Kidney epithelial cell (primary cell): Measurements from ENCODE around the gene AURKA. TPM values are rescaled to one million over a fixed set of nuclear protein-coding genes. Genes with fewer than 3 reads are reported as not detected.

Experiments
- DNase-seq: peaks from one replicate; pipeline ENCODE4 v3.0.0-alpha.2; 2010; ENCODE audit warnings: low read depth
- H3K27me3 ChIP-seq: 2 replicates; pipeline ENCODE4 v1.6.0; 2011; ENCODE audit warnings: low read length; ENCODE audit not compliant: control insufficient read depth, insufficient read depth
- H3K36me3 ChIP-seq: 2 replicates; pipeline ENCODE4 v1.5.1; 2011; ENCODE audit warnings: low read length; ENCODE audit not compliant: control insufficient read depth, insufficient read depth
- H3K4me3 ChIP-seq: 2 replicates; pipeline ENCODE4 v1.5.1; 2011; ENCODE audit warnings: low read depth, mild to moderate bottlenecking, control low read depth, low read length
- total RNA-seq: library from RNA; depleted of rRNA; stranded (reverse); fragments of >200 nt; gene quantifications from 2 replicates; pipeline ENCODE4 v1.2.3, GENCODE V29; 2015
- TF ChIP-seq, protein P1 (sequence below): IDR thresholded peaks from 2 replicates; pipeline ENCODE4 v1.5.1; 2011; ENCODE audit warnings: mild to moderate bottlenecking, moderate library complexity, low read length, control low read depth, inconsistent platforms; ENCODE audit not compliant: insufficient read depth, poor library complexity, severe bottlenecking

The AURKA gene
- total RNA-seq, 1 donor from 2014 or later = 8.0 TPM

DNA sequence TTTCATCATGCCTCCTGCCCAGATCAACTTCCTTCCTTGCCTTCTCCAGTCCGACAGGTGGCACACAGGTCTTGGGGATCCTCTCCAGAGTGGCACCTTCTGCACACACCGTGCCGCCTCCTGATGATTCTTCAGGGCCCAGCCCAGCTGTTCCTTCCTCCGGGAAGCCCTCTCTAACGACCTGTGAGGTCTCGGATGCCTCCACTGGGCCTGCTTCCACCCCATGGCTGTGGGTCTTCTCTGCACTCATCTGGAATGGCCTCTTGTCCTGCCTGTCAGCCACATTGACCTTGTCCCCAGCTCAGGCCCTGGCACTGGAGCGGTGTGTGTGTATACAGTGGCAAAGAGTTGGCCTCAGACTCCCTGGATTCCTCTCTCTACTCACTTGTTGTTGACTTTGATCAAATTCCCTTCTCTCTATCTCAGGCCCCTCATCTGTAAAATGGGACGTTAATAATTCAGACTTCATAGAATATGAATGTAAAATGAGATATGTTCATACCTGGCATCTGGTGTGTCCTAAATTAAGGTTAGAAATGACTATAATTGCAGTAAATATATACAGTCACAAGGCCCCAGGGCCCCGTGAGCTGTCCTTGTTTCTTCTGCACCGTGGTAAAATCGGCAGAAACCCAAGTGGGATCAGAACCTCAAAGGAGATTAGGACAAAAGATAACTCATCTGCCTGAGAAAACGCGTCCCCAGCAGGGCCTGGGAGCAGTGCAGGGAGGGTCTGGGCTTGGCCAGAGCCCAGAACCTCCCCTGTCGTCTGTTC lies 31.7 kb downstream of the AURKA start:
- no peaks in the 10 kb centered on the region for H3K36me3 ChIP-seq
- H3K4me3 ChIP-seq = peak overlapping the region; percentile 77
- TF ChIP-seq, protein P1, sequence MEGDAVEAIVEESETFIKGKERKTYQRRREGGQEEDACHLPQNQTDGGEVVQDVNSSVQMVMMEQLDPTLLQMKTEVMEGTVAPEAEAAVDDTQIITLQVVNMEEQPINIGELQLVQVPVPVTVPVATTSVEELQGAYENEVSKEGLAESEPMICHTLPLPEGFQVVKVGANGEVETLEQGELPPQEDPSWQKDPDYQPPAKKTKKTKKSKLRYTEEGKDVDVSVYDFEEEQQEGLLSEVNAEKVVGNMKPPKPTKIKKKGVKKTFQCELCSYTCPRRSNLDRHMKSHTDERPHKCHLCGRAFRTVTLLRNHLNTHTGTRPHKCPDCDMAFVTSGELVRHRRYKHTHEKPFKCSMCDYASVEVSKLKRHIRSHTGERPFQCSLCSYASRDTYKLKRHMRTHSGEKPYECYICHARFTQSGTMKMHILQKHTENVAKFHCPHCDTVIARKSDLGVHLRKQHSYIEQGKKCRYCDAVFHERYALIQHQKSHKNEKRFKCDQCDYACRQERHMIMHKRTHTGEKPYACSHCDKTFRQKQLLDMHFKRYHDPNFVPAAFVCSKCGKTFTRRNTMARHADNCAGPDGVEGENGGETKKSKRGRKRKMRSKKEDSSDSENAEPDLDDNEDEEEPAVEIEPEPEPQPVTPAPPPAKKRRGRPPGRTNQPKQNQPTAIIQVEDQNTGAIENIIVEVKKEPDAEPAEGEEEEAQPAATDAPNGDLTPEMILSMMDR = no peak
- no peak for DNase-seq
- no peaks in the 10 kb centered on the region for H3K27me3 ChIP-seq

DNA sequence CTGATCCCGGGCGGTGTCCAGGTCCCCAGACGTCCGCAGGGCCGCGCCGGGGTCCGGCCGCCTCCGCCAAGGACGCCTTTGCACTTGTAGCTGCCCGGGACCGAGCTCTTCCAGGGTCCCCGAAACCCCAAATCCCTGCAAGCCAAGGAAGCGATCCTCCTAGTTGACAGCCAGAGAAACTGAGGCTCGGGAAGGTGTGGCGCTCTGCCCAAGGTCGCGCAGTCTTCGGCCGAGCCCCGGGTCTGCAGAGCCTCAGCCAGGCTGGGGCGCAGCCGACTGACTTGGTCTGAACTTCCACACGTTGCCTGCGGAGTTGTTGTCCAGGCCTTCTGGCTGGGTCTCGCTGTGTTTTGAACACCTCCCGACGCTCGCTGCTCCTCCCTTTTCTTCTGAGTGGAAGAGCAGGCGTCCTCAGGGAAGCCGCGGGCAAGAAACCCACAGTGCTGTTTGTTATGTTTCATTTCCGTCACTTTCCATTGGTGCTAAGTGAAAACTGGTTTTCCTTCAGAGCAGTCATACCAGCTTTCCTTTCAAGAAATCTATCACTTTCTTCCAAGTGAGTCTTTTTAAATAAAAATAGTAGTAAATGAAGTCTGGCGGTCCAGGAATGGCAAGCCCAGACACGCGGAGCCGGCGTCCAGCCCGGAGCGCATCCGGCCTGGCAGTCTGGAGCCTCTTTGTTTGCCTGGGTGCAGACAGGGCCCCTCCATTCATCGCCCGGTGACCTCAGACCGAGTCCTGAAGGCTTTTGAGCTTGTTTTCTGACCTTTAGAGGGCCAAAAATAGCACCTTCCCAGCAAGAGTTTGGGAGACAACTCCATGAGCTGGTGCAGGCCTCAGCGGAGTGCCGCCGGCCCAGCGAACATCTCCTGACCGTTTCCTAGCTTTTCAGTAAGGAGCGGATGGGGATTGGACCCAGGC lies 32.5 kb downstream of the AURKA start:
- TF ChIP-seq, protein P1 = no peak
- Histone ChIP-seq H3K4me3 (peak overlapping the region; percentile 77), H3K36me3 (no peaks in the 10 kb centered on the region), H3K27me3 (no peaks in the 10 kb centered on the region)
- no peak for DNase-seq

DNA sequence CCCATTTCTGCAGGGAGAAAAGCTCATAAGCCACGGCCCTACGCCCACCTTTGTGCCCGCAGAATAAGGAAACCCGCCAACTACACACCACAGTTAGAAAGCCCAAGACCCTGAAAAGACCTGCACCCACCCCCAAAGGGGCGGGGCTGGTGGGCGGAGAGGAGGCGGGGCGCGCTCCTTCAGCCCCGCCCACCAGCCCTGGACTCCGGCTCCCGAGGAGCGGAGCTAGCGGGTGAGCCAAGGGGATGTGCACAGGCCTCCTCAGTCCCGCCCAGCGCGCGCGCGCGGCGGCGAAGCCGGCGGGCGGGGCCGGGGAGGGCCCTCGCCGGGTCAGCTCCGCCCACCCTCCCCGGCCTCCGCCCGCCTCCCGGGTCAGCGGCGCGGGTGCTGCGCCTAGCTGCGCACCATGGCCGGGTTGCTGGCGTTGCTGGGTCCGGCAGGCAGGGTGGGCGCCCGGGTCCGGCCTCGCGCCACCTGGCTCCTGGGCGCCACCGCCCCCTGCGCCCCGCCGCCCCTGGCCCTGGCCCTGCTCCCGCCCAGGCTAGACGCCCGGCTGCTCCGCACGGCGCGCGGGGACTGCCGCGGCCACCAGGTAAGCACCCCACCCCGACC lies 33.3 kb downstream of the AURKA start, which contains the start of gene FAM210B:
FAM210B (plus strand) TSS at position 375 of the 612 bp plus-strand sequence; CDS start at position 407, 32 bp downstream.
- peak; percentile 53 for DNase-seq
- Histone ChIP-seq H3K4me3 (peak within 1 kb of the TSS; percentile 77), H3K36me3 (no peaks in the 10 kb centered on the region), H3K27me3 (no peaks in the 10 kb centered on the region)
- TF ChIP-seq, protein P1 = no peak

DNA sequence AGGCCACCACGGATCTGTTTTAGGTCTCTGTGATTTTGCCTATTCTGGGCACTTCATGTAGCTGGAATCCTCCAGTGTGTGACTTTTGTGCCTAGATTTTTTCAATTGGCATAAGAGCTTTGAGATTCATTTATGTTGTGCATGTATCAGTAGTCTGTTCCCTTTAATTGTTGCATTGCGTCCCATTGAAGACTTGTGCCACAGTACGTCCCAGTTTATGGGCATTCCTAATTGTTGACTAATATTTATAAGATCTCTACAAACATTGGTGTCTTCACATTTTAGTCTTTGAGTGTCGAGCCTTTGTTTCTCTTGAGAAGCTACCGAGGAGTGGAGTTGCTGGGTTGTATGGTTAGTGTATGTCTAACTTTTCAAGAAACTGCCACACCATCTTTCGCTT lies 33.9 kb downstream of the AURKA start:
- H3K27me3 ChIP-seq = no peaks in the 10 kb centered on the region
- TF ChIP-seq, protein P1 = no peak
- no peak for DNase-seq
- H3K36me3 ChIP-seq = no peaks in the 10 kb centered on the region
- no peak overlapping the region for H3K4me3 ChIP-seq

DNA sequence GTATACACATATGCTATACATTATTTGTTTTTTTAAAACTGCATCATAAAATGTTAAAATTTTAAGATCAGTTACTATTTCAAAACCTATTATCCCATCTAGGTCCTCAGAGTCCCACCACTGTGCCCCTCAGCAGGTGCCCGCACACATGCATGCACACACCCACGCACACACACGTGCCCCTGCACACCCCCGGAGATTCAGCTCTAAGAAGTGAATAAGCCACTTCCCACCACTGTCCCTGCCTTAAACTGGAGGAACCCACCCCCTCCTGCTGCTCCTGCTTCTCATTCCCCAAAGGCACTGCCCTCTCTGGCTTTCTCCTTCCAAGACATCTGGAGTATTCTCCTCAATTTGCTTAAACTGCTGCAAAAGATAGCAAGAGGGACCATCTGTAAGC lies 38.7 kb downstream of the AURKA start:
- TF ChIP-seq, protein P1 = no peak
- peaks cover 2% of the 10 kb centered on the region for H3K27me3 ChIP-seq
- H3K4me3 ChIP-seq = no peak overlapping the region
- no peaks in the 10 kb centered on the region for H3K36me3 ChIP-seq
- no peak for DNase-seq
